NOMO-1 treated with dmso at 0.1 percent for 144 hours (cell line): ENCODE data around the gene NEDD1.

Source experiments
- DNase-seq: peaks from one replicate; lab custom pipeline; 2025; ENCODE audit not compliant: unreplicated experiment; lab: John Stamatoyannopoulos, UW

Gene NEDD1

GRCh38 chr12:96901175-96901574, 5.9 kb upstream of the NEDD1 start:
- no peak for DNase-seq

GRCh38 chr12:96902076-96902475, 5.0 kb upstream of the NEDD1 start:
- DNase-seq, result no peak

DNA sequence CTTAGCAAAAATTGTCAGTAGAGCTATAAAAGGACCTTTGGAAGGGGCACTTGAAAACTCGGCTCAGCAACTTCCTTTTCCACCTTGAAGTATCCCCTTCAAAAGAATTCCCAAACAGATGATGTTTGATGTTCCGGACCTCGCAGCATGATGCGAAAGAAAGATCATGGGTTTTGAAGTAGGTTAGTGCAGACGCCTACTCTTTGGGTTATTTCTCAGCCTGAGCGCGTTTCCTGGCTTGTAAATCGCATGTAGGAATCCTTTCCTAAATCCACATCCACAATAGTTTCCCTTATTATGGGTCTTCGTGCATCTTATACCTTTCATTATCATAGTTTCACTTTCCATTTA, 584 bp upstream of the NEDD1 start:
- no peak for DNase-seq

- DNase-seq, result no peak
Observed at GRCh38 chr12:96907671-96908422, 790 bp downstream of the NEDD1 start.

DNA sequence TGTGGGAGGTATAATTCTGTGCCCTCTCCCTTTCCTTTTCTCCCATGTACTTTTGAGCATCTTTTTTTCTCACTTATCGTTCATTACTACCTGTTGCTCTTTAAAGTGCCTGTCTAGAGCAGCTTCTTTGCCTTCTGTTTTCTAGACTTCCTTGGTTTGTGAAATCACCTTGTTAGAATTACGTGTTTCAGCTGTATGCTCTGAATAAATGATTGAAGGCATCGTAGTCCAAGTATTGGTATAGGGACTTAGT, 1.3 kb downstream of the NEDD1 start:
- no peak for DNase-seq

- DNase-seq, result no peak
Observed at GRCh38 chr12:96912261-96912660, 5.2 kb downstream of the NEDD1 start.

DNA sequence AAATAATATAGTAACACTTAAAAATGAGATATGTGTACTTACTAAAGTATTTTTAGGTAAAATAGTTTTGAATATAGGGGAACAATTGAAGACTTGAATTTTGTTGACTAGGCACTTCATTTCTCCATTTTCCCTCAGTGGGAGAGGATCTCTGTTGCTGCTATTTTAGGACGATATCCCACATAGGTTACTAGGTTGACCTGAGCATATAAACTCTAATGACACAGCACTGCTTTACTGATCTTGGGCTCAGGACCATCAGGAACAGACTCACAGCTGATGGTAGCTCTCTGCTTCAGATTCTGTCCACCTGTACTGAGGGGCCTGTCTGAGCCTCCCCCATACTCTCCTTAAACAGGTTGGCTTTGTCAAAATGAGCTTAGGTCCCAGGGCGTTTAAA, 5.9 kb downstream of the NEDD1 start:
- DNase-seq, result no peak

DNA sequence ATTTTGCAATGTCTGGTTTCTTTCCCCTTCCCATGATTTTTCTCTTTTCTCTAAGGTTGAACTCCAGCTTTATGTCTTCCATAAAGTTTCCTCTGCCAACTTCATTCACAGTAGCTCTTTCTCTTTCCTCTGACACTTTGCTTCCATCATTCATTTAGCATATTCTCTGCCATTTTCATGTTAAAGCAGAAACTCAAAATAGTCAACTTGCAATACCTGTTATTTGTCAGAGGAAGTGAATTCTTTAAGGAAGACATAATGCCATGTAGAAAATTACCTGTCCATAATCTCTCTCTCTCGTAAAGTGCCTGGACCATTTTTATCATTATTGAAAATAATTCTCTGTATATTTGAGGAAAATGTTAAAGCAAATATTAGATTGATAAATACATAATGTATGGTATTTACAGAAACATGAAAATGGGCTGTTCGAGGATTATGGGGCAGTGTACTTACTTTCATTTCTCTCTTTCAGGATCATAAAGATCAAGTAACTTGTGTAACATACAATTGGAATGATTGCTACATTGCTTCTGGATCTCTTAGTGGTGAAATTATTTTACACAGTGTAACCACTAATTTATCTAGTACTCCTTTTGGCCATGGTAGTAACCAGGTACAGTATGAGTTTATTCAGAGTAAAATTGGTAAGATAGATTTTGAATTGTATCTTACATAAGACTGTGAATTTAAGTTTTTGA, 12.6 kb downstream of the NEDD1 start:
- DNase-seq, result peak; percentile 28

DNA sequence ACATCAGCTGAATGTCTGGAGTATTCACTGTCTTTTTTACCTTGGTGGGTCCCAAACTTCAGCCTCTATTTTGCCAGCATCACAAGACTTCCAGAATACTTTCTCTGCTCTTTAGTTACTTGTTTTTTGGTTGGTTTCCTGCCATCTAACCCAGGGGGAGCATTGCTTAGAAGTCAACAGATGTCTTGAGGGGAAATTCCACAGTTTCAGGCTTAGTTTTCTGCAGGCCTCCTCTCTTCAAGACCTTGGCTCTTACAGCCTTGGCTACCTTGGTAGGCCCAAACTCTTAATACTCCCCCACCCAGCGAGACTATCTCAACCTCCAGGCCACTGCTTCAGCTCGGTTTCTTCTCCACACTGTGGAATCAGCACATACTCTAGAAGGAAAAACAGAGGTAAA, 41.7 kb downstream of the NEDD1 start:
- no peak for DNase-seq

DNA sequence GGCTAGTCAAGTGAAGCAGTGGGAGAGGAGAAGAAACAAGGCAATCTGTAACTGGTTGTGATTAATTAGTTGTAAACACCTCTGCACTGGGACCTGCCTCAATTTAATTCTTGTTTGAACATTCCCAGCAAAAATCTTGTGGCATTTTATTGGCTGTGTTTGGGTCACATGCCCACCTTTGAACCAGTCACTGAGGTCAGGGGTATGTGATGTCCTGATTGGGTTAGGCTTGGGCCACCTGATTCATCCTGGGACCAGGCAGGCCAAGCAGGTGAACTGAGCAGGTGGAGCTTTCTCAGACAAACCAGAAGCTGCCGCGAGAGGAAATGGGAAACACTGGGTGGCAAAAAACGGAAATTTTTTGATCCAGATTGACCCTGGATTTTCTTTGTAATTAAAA, 72.5 kb downstream of the NEDD1 start:
- DNase-seq, result no peak

- DNase-seq, result no peak
Observed at GRCh38 chr12:96980991-96981414, 73.9 kb downstream of the NEDD1 start.

- DNase-seq, result no peak
Observed at GRCh38 chr12:96981911-96982310, 74.9 kb downstream of the NEDD1 start.

DNA sequence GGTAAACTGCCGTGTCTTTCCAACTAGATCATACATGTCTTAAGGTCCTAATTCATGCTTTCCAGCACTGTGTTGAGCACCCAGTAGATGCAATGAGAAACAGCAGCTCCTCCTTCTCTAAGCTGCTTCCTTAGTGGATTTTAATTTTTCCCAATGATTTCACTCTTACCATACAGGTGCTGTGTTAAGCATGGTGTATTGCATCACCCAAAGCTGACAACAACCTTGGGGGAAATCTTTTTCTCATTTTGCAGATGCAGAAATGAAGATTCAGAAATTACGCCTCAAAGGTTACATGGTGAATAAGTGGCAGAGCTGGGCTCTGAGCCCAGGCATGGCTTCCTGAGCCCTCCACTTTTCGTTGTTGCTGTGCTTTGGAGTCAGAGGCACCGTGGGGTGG, 75.6 kb downstream of the NEDD1 start:
- no peak for DNase-seq

- DNase-seq, result no peak
Observed at GRCh38 chr12:96985515-96986362, 78.7 kb downstream of the NEDD1 start.

GRCh38 chr12:96986883-96987523, 79.9 kb downstream of the NEDD1 start:
- DNase-seq, result no peak

DNA sequence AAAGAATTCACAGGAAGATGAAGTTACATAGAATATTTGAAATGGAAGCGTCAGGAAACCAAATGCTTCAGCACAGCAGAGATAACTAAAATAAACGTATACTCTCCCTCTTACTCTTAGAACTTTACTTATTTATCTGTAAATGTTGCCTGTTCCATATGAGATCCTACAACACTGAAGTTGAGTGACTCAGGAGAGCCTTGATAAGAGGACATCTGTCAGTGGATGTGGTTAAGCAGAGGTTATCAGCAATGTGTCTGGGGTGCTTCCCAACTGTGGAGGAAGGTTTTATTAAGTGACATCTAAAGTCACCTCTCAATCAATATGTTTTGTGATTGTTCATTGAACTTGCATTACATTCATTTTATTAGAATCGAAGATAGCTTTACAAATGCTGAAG, 81.9 kb downstream of the NEDD1 start:
- DNase-seq, result no peak

DNA sequence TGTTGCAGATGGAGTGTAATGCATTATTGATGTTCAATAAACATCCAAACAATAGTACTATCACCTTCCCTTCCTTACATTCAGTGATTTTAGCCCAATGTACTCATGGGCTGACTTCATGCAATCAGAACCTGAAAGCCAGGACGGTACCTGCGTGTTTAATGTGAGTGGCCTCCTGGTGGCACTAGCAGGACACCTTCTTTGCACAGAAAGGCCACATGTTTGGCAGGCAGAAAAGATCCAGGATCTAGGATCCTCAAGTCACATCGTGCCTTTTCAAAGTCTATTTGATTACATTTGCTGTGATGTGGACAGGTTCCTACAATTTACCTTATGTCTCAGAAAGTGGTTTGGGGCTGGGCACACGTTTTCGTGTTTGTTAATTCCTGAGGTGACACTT, 82.9 kb downstream of the NEDD1 start:
- no peak for DNase-seq

DNA sequence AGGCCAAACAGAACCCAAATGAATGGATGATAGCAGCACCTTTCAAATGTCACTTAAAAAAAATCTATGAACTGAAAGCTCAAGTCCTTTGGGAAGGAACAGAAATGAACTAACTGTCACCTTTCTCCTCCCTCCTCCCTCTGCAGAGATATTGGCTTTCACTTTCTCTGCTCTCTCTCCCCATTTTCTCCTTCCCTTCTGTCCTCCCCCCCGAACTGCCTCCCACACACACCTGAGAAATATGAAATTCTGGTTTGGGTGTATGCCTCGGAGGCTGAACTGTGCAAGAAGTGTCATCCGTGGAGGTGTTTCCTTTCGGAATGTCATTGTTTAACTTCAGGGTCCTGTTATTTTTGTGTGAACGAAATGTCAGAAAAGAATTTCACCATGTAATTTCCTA, 87.8 kb downstream of the NEDD1 start:
- no peak for DNase-seq

GRCh38 chr12:96995861-96996260, 88.8 kb downstream of the NEDD1 start:
- DNase-seq, result no peak

GRCh38 chr12:96997797-96998484, 90.9 kb downstream of the NEDD1 start:
- no peak for DNase-seq

DNA sequence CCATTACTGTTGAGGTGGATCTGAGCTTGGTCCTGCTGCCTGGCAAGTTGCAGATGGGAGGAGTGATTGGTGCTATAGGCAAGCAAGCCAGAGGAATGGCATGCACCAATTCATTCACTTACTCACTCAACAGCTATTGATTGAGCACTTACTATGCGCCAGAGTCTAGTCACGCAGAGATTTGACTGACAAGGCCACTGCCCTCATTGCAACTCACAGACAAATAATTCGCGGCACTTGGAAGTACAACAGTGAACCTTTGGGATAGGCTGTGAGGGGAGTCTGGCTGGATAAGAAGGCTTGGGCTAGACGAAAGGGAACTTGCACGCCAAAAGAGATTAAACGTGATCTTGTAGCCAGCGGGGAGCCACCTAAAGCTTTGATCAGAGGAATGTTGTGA, 96.2 kb downstream of the NEDD1 start:
- no peak for DNase-seq
